ENCODE data around the gene ATG10.

ATG10 gene

GRCh38 chr5:82285206-82285605 lies 313.4 kb downstream of the ATG10 start:
- no peak for DNase-seq

GRCh38 chr5:82287625-82288024 lies 315.8 kb downstream of the ATG10 start:
- no peak for DNase-seq

- DNase-seq, result no peak
These were observed 318.2 kb downstream of the ATG10 start for GRCh38 chr5:82290005-82290404.

- DNase-seq, result no peak
These were observed 319.1 kb downstream of the ATG10 start for GRCh38 chr5:82290908-82291307.

DNA sequence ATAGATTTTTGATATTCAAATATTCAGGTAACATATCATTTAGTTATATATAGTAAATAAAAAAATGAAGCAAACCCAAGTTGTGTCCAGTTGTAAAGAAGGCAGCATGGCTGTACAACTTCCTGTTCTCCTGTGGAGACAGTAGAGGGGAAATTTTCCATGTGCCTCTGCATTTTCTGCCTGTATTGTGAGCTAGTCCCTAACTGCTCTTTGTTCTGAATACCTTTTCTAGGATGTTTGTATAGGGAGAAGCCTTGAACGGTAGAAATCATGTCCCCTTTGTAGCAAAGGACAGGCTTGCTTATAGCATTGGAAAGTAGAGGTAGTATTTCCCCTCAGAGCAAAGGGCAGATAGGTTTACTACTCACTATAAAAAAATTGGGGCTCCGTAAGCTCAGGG lies 319.6 kb downstream of the ATG10 start:
- no peak for DNase-seq

DNA sequence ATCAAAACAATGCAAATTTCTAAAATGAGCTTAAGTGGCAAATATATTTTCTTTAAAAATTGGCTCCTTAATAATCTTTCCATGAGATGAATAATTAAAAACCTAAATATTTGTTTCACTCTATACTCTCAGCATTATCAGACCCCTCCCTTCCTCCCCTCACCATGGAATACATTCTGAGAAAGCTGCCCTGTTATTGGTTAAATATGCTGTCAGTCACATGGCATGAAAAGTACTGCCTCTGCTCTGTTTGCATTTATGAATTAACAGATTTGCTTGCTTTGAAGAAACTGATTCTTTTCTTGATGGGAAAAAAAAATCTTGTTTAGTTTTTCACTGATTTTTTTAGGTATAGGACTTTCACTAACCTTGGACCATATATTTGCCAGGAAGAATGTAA lies 323.3 kb downstream of the ATG10 start:
- DNase-seq, result no peak

DNA sequence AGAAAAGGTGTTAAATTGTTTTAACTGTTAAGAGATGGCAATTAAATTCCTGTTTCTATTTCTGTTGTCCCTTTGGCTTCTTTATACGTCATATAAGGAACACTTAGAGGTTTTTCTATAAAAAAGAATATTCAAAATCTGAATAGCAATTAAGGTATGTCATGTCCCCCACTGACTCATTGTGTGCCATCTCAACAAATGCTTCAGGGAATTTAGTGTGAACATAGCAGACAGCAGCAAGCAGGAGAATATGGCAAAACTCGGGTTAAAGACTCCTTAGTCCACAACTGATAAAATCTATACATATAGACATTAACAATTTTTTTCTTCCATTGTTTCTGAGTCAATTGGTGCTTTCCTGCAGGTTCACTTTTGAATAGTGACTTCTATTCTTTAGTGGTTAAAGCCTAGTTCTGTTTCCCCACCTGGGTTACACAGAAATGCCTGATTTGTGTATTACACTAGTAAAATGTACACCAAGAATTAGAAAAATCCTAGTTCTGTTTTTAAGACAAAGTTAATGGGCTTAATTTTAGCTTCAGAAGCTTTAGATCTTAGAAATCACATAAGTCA lies 324.2 kb downstream of the ATG10 start:
- no peak for DNase-seq

GRCh38 chr5:82296929-82297328 lies 325.1 kb downstream of the ATG10 start:
- no peak for DNase-seq

GRCh38 chr5:82297711-82298110 lies 325.9 kb downstream of the ATG10 start:
- DNase-seq, result no peak

GRCh38 chr5:82298668-82299067 lies 326.8 kb downstream of the ATG10 start:
- no peak for DNase-seq

DNA sequence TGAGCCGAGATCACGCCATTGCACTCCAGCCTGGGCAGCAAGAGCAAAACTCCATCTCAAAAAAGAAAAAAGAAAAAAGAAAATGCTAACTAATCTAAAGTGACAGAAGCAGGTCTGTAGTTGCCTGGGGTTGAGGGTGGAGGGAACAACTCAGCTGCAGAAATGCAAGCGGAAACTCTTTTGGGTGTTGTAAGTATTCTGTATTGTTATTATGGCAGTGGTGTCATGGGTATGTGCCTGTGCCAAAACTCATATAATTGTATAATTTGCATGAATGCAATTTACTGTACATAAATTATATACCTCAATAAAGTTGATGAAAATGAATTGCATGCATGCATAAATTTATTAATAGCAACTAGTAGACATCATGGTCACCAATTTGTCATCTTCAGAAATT lies 329.4 kb downstream of the ATG10 start:
- no peak for DNase-seq

Measured in CD4-positive, alpha-beta T cell treated with Interleukin-4 for 4 hours (primary cell).